Smooth muscle cell (in vitro differentiated cells): ENCODE measurements around the gene CTF1. TPM values are rescaled to one million over a fixed set of nuclear protein-coding genes. Genes with fewer than 3 reads are reported as not detected.
"Not testable (repeated sequence)": the region's sequence is repeated elsewhere in the genome, so short reads cannot be mapped to it uniquely, and the experiment has no call there.

Experiments used
- DNase-seq: peaks from one replicate; lab custom pipeline; 2025; ENCODE audit not compliant: unreplicated experiment; lab: John Stamatoyannopoulos, UW
- H2AFZ ChIP-seq: fragments of 200-600 bp; sonication (generic); 2 replicates; pipeline ENCODE4 v1.6.0; 2016; ENCODE audit warnings: antibody characterized with exemption, low read depth, mild to moderate bottlenecking
- H3F3A ChIP-seq: fragments of 200-600 bp; sonication (generic); 2 replicates; pipeline ENCODE4 v1.6.0; 2017; ENCODE audit warnings: antibody characterized with exemption, low read depth
- H3K27ac ChIP-seq: fragments of 200-600 bp; sonication (generic); 2 replicates; pipeline ENCODE4 v1.5.1; 2016; ENCODE audit warnings: low read depth, mild to moderate bottlenecking
- H3K27me3 ChIP-seq: fragments of 200-600 bp; sonication (generic); 2 replicates; pipeline ENCODE4 v1.6.1; 2016; ENCODE audit warnings: low read depth, mild to moderate bottlenecking
- H3K36me3 ChIP-seq: fragments of 200-600 bp; sonication (generic); 2 replicates; pipeline ENCODE4 v1.5.1; 2016; ENCODE audit warnings: low read depth
- H3K4me1 ChIP-seq: fragments of 200-600 bp; sonication (generic); 2 replicates; pipeline ENCODE4 v1.5.1; 2016; ENCODE audit warnings: low read depth
- H3K4me2 ChIP-seq: fragments of 200-600 bp; sonication (generic); 2 replicates; pipeline ENCODE4 v1.6.0; 2016; ENCODE audit warnings: mild to moderate bottlenecking
- H3K4me3 ChIP-seq: fragments of 200-600 bp; sonication (generic); 2 replicates; pipeline ENCODE4 v1.5.1; 2016; ENCODE audit warnings: mild to moderate bottlenecking
- H3K79me2 ChIP-seq: fragments of 200-600 bp; sonication (generic); 2 replicates; pipeline ENCODE4 v1.6.0; 2016; ENCODE audit warnings: low read depth, mild to moderate bottlenecking
- H3K9ac ChIP-seq: fragments of 200-600 bp; sonication (generic); 2 replicates; pipeline ENCODE4 v1.6.0; 2016; ENCODE audit warnings: low read depth
- H3K9me3 ChIP-seq: fragments of 200-600 bp; sonication (generic); replicated peaks from 2 replicates; pipeline ENCODE4 v1.5.1; 2016; ENCODE audit warnings: low read depth
- H4K20me1 ChIP-seq: fragments of 200-600 bp; sonication (generic); 2 replicates; pipeline ENCODE4 v1.6.0; 2016; ENCODE audit warnings: low read depth
- WGBS: methylation state at CpG from one replicate; pipeline ENCODE4 v1.1.7; 2016; ENCODE audit warnings: low lambda C conversion rate; 5-methylcytosine and 5-hydroxymethylcytosine counted together
- polyA plus RNA-seq: library from polyadenylated mRNA; unstranded; fragments of >200 nt; fragmentation: Nextera tagmentation; extraction: Ambion mirVana; gene quantifications from 2 replicates; pipeline ENCODE4 v1.2.1, GENCODE V29; 2016
- total RNA-seq: library from RNA; depleted of rRNA; stranded (reverse); fragments of >200 nt; gene quantifications from 2 replicates; pipeline ENCODE4 v1.2.3, GENCODE V29; 2014
- TF ChIP-seq, protein P1 (sequence below): fragments of 200-600 bp; sonication (generic); IDR thresholded peaks from 2 replicates; pipeline ENCODE4 v1.5.1; 2017; ENCODE audit warnings: borderline replicate concordance, mild to moderate bottlenecking, antibody characterized with exemption; ENCODE audit not compliant: insufficient read depth, poor library complexity, severe bottlenecking

CTF1 gene
- total and polyA plus RNA-seq, 2 experiments from 2014 or later = 0.76 to 8.1 TPM

DNA sequence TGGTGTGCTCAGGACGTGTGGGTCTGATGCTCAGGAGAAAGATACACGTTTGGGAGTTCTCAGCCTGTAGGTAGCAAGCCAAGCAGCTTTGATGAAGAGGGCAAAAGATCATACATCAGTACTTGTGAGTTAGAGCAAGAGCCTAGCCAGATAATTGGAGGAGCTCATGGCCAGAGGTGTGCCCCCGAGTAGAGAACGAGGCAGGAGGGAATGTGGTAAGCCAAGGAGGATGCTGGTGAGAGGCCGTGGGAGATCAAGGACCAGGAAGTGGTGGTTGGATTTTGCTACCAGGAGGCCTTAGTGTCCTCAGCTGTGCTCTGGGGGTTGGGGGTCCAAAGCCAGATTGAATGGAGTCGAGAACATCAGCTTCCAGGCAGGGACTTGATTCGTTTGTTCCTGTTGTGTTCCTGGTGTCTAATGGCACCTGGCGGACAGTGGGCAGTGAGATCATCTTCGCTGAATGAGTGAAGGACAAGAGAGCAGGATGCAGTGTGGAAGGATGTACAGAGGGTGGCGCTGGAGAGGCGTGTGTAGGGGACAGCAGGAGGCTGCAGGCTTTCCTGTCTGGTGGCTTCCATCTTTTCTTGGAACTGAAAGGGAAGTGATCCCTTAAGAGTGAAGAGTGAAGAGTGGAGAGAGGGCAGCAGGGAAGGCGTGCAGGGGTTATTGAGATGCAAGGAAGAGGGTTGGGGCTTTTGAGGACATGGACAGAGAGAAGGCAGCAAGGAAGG lies 38.6 kb downstream of the CTF1 start:
- Histone ChIP-seq H3K79me2 (no peaks in the 10 kb centered on the region), H3K36me3 (no peaks in the 10 kb centered on the region), H3K9me3 (no peaks in the 10 kb centered on the region), H3K4me3 (no peak overlapping the region), H3K4me1 (no peaks in the 10 kb centered on the region), H3K9ac (no peak overlapping the region), H3K4me2 (no peak overlapping the region), H4K20me1 (no peaks in the 10 kb centered on the region), H2AFZ (no peak overlapping the region), H3K27me3 (no peaks in the 10 kb centered on the region), H3F3A (peaks cover 9% of the 10 kb centered on the region), H3K27ac (no peak overlapping the region)
- TF ChIP-seq, protein P1, sequence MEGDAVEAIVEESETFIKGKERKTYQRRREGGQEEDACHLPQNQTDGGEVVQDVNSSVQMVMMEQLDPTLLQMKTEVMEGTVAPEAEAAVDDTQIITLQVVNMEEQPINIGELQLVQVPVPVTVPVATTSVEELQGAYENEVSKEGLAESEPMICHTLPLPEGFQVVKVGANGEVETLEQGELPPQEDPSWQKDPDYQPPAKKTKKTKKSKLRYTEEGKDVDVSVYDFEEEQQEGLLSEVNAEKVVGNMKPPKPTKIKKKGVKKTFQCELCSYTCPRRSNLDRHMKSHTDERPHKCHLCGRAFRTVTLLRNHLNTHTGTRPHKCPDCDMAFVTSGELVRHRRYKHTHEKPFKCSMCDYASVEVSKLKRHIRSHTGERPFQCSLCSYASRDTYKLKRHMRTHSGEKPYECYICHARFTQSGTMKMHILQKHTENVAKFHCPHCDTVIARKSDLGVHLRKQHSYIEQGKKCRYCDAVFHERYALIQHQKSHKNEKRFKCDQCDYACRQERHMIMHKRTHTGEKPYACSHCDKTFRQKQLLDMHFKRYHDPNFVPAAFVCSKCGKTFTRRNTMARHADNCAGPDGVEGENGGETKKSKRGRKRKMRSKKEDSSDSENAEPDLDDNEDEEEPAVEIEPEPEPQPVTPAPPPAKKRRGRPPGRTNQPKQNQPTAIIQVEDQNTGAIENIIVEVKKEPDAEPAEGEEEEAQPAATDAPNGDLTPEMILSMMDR = peak; percentile 52
- no peak for DNase-seq
- WGBS = 74% methylated on average over 12 of the region's 12 CpGs

DNA sequence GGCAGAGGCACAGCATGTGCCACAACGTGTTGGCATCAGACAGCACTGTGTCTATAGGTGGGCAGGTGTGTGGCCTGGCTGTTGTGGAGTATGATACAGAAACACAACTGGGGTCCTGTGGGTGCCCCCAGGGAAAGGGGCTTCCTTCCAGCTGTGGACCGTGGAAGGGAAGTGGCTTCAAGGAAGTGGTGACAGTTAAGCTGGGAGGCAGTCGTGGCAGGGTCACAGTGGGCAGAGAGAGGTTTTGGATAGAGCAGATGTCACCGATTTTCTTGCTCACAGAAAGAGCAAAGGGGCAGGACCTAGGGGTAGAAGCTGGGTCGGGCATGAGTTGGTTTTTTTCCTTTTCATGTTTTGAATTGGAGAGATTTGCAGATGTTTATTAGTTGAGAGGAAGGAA lies 41.3 kb downstream of the CTF1 start:
- Histone ChIP-seq H3K9ac (no peak overlapping the region), H3K79me2 (no peaks in the 10 kb centered on the region), H3K4me2 (no peak overlapping the region), H3F3A (peaks cover 9% of the 10 kb centered on the region), H3K36me3 (no peaks in the 10 kb centered on the region), H2AFZ (no peak overlapping the region), H4K20me1 (no peaks in the 10 kb centered on the region), H3K9me3 (no peaks in the 10 kb centered on the region), H3K4me3 (no peak overlapping the region), H3K27ac (peak overlapping the region; percentile 77), H3K4me1 (no peaks in the 10 kb centered on the region), H3K27me3 (no peaks in the 10 kb centered on the region)
- DNase-seq = no peak
- TF ChIP-seq, protein P1 = no peak
- 78% methylated on average over 5 of the region's 5 CpGs for WGBS

DNA sequence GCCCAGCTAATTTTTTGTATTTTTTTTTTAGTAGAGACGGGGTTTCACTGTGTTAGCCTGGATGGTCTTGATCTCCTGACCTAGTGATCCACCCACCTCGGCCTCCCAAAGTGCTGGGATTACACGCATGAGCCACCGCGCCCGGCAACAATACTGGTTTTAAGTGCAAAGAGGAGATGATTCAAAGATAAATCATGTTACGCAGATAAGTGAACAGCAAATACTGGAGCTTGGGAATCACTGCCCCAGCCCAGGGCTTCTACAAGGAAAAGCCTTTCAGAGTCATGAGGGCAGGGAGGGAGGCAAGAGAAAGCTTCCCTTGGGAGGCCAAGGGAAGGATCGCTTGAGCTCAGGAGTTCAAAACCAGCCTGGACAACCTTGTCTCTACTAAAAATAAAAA lies 43.2 kb downstream of the CTF1 start:
- not testable (repeated sequence) for H3K36me3 ChIP-seq, H3K4me1 ChIP-seq, H3K4me2 ChIP-seq, H3K79me2 ChIP-seq, H3K9ac ChIP-seq, DNase-seq, H3F3A ChIP-seq, H3K27me3 ChIP-seq, H3K4me3 ChIP-seq, H4K20me1 ChIP-seq, H3K9me3 ChIP-seq, H2AFZ ChIP-seq
- peak overlapping the region; percentile 77 for H3K27ac ChIP-seq
- 70% methylated on average over 8 of the region's 8 CpGs for WGBS

DNA sequence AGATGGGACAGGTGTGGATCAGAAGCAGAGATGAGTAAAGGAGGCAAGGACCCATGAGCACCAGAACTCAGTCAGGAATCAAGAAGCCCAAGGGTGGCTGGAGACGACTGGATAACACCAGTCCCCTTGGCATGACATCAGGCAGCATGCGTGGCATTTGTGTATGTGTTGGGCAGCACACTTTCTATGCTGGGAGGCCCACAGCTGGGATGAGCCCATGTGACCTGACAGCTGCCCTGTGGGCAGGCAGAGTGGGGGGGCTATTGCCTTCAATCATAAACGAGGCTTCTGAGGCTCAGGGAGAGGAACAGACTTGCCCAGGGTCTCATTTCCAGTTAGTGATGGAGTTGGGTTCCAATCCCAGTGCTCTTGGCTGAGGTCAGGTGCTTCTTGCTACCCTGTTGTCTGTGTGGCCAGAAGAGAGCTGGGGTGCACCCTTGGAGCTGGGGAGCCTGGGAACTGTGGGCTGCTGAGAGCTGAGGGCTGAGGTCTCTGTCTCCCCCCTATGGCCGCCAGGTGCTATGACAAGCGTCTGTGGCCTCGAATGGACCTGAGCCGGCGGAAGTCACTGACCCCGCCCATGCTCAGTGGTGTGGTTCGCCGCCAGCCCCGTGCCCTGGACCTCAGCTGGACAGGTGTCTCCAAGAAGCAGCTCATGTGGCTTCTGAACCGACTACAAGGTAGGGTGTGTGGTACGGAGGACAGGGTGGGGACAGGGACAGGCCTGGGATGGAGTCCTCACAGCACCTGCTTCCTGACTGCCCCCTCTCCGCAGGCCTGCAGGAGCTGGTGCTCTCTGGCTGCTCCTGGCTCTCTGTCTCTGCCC lies 45.4 kb downstream of the CTF1 start:
- H3K4me1 ChIP-seq = no peaks in the 10 kb centered on the region
- H3K79me2 ChIP-seq = peaks cover 3% of the 10 kb centered on the region
- no peaks in the 10 kb centered on the region for H3K9me3 ChIP-seq
- TF ChIP-seq, protein P1 = peak; percentile 84
- H3K27ac ChIP-seq = peak overlapping the region; percentile 80
- no peaks in the 10 kb centered on the region for H3K27me3 ChIP-seq
- H3F3A ChIP-seq = peaks cover 9% of the 10 kb centered on the region
- no peak overlapping the region for H3K4me3 ChIP-seq
- H3K4me2 ChIP-seq = no peak overlapping the region
- no peak for DNase-seq
- 40% methylated on average over 10 of the region's 15 CpGs for WGBS
- no peaks in the 10 kb centered on the region for H3K36me3 ChIP-seq
- no peak overlapping the region for H2AFZ ChIP-seq
- H3K9ac ChIP-seq = no peak overlapping the region
- no peaks in the 10 kb centered on the region for H4K20me1 ChIP-seq
